Fibroblast of villous mesenchyme (primary cell): Measurements from ENCODE around the gene TIMD4. TPM values are rescaled to one million over a fixed set of nuclear protein-coding genes. Genes with fewer than 3 reads are reported as not detected.

ENCODE experiments used
- DNase-seq: peaks from one replicate; pipeline ENCODE4 v3.0.0-alpha.2; 2010; ENCODE audit warnings: low read depth
- H3K4me3 ChIP-seq: 2 replicates; pipeline ENCODE4 v1.5.1; 2011; ENCODE audit warnings: low read depth, mild to moderate bottlenecking, low read length
- CTCF ChIP-seq: IDR thresholded peaks from 2 replicates; pipeline ENCODE4 v1.5.1; 2012; ENCODE audit warnings: low read depth, mild to moderate bottlenecking, low read length; ENCODE audit not compliant: insufficient read depth
- total RNA-seq: library from RNA; depleted of rRNA; stranded (reverse); fragments of >200 nt; gene quantifications from 2 replicates; pipeline ENCODE4 v1.2.3, GENCODE V29; 2012

The TIMD4 gene
- total RNA-seq, 1 donor: not detected

DNA sequence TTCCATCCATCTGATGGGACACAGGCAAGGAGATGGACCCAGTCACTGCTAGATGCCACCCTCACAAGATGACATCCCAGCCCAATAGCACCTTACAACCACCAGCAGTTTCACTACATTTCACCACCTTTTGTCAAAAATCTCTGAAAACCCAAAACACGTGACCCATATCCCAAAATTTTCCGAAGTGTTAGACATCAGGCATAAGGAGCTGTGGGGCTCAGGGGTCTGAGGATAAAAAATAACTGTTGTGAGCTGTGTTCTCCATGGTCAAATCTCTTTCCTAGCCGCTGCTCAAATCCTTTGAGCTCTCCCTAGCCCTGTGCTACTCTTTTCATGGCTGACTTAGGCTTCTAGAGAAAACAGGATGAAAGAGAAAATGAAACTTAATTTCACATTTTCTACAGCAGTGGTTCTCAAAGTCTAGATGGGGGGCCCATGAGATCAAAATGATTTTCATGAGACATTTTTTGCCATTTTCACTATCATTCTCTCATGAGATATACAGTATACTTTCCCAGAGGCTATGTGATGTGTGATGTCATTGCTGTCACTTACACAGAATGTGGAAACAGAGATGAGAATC is 40.7 kb downstream of the TIMD4 start:
- no peak for DNase-seq
- no peak overlapping the region for H3K4me3 ChIP-seq
- TF ChIP-seq CTCF: no peak

GRCh38 chr5:156920861-156921431 is 42.1 kb downstream of the TIMD4 start:
- no peak for DNase-seq
- no peak for TF ChIP-seq CTCF
- H3K4me3 ChIP-seq: no peak overlapping the region

DNA sequence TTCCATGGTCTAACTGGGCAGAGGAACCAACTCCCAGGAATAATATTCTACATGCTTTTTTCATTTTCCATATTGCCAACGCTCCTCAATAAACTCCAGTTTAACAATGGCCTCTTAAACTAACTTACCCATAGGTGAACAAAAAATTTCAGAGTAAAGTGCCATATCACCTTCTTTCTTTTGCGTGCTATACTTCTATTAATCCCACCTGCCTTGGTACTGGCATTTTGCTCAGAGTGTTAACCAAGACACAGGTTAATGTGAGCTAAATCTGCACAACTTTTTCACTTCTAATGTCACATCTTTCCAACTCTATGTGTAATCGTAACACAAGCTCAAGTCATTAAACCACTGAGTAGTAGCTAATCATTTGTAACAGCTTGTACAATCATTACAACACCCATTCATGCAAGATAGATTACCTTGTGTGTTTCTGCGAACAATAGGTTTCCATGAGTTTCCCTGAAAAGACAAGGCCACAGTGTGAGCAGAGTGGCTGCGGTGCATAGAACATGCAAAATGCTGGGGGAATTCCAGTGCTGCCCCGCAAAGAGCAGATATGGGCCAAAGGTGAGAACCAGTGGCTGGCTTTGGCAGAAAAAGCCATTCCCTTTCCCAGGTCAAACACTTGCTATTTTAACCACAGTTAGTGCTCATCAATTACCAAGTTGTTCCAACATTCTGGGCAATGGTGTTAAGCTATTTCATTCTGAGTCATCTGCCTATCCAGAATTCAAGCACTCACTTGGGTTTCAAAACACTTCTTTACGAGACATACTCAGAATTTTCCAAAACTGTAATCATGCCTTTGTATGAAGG is 42.8 kb downstream of the TIMD4 start:
- no peak for TF ChIP-seq CTCF
- no peak for DNase-seq
- H3K4me3 ChIP-seq: no peak overlapping the region

- H3K4me3 ChIP-seq: no peak overlapping the region
- no peak for TF ChIP-seq CTCF
- DNase-seq: no peak
These were observed 44.6 kb downstream of the TIMD4 start for GRCh38 chr5:156918311-156918845.

DNA sequence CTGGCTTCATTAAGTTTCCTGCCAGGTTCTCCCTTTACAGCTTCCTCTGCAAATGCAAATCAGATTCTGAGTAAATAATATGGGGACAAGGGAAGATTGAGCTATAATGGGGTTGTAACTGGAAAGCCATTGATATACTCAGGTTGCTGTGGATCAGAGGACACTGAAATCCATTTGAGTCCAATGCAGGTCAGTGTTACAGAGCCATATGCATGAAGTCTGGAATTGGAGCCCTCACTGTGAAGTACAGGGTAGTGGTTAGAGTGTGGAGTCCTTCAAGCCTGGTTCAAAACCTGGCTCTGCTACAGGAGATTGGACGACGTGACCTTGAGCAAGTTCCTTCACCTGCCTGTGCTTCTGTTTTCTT is 48.7 kb downstream of the TIMD4 start:
- no peak for DNase-seq
- no peak overlapping the region for H3K4me3 ChIP-seq
- TF ChIP-seq CTCF: no peak

DNA sequence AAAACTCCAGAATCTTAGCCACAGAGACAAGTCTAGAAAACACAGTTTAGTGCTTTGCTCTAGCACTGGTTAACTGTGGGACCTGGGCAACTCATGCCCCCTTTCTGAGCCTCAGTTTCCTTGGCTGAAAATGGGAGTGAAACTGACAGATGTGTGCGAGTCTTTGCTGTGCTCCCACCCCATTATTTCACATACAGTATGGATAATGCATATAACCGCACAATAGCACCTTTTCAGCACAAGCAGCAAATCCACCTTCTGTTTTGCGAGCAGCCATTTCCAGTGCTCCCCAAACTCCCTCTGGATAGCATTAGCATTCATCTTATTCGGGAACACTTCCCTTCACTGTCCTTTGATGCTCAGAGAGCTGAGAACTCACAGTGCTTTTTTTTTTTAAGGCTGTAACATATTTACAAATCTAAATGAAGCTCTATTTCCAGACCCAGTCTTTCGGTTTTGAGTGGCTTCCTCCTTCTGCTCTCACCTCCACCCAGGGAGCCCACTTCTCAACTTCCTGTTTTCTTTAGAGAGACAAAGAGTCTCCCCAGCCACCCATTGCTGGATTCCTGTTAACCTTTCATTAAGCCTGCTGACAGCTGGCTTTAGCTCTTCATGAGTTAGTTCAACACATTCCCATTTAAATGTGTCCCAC is 49.2 kb downstream of the TIMD4 start:
- no peak overlapping the region for H3K4me3 ChIP-seq
- no peak for TF ChIP-seq CTCF
- DNase-seq: no peak
